Measurements from ENCODE around the gene APRT. TPM values are rescaled to one million over a fixed set of nuclear protein-coding genes. Genes with fewer than 3 reads are reported as not detected.

The APRT gene
- total RNA-seq, 1 donor from 2014 or later: 96.7 TPM

GRCh38 chr16:88842806-88843205, 31.1 kb upstream of the APRT start:
- no peak for DNase-seq (ENCODE audit: low spot score)

- no peak for DNase-seq (ENCODE audit: low spot score)
Observed at GRCh38 chr16:88842308-88842756, 30.6 kb upstream of the APRT start.

GRCh38 chr16:88841521-88842307, 30.0 kb upstream of the APRT start:
- DNase-seq (ENCODE audit: low spot score): no peak

GRCh38 chr16:88840600-88841215, 29.0 kb upstream of the APRT start:
- DNase-seq (ENCODE audit: low spot score): no peak

GRCh38 chr16:88839745-88840599, 28.2 kb upstream of the APRT start:
- no peak for DNase-seq (ENCODE audit: low spot score)

- no peak for DNase-seq (ENCODE audit: low spot score)
Observed at GRCh38 chr16:88839026-88839529, 27.4 kb upstream of the APRT start.

GRCh38 chr16:88838566-88838965, 26.8 kb upstream of the APRT start:
- DNase-seq (ENCODE audit: low spot score): no peak

- no peak for DNase-seq (ENCODE audit: low spot score)
Observed at GRCh38 chr16:88837806-88838205, 26.1 kb upstream of the APRT start.

GRCh38 chr16:88836791-88837190, 25.1 kb upstream of the APRT start:
- DNase-seq (ENCODE audit: low spot score): no peak

GRCh38 chr16:88835818-88836217, 24.1 kb upstream of the APRT start:
- no peak for DNase-seq (ENCODE audit: low spot score)

GRCh38 chr16:88835383-88835782, 23.7 kb upstream of the APRT start:
- DNase-seq (ENCODE audit: low spot score): no peak

GRCh38 chr16:88834670-88835069, 22.9 kb upstream of the APRT start:
- no peak for DNase-seq (ENCODE audit: low spot score)

- DNase-seq (ENCODE audit: low spot score): no peak
Observed at GRCh38 chr16:88833086-88833485, 21.4 kb upstream of the APRT start.

- no peak for DNase-seq (ENCODE audit: low spot score)
Observed at GRCh38 chr16:88831838-88832237, 20.1 kb upstream of the APRT start.

- no peak for DNase-seq (ENCODE audit: low spot score)
Observed at GRCh38 chr16:88830783-88831182, 19.1 kb upstream of the APRT start.

GRCh38 chr16:88830258-88830657, 18.5 kb upstream of the APRT start:
- DNase-seq (ENCODE audit: low spot score): no peak

GRCh38 chr16:88828711-88829110, 17.0 kb upstream of the APRT start:
- DNase-seq (ENCODE audit: low spot score): no peak

- no peak for DNase-seq (ENCODE audit: low spot score)
Observed at GRCh38 chr16:88827727-88828126, 16.0 kb upstream of the APRT start.

- DNase-seq (ENCODE audit: low spot score): no peak
Observed at GRCh38 chr16:88826070-88826840, 14.5 kb upstream of the APRT start.

- DNase-seq (ENCODE audit: low spot score): no peak
Observed at GRCh38 chr16:88825146-88825545, 13.4 kb upstream of the APRT start.

All from mesenteric fat pad (tissue), 1 donor.